VCaP (cell line): ENCODE measurements around the gene MRI1.
"Not testable (repeated sequence)": the region's sequence is repeated elsewhere in the genome, so short reads cannot be mapped to it uniquely, and the experiment has no call there.

ENCODE experiments used
- H3K27ac ChIP-seq: fragments of 450-650 bp; 2 replicates; pipeline ENCODE4 v1.5.1; 2017
- CTCF ChIP-seq: fragments of 450-650 bp; conservative IDR thresholded peaks from 2 replicates; pipeline ENCODE4 v1.5.1; 2017; ENCODE audit warnings: mild to moderate bottlenecking, moderate library complexity

MRI1 gene

DNA sequence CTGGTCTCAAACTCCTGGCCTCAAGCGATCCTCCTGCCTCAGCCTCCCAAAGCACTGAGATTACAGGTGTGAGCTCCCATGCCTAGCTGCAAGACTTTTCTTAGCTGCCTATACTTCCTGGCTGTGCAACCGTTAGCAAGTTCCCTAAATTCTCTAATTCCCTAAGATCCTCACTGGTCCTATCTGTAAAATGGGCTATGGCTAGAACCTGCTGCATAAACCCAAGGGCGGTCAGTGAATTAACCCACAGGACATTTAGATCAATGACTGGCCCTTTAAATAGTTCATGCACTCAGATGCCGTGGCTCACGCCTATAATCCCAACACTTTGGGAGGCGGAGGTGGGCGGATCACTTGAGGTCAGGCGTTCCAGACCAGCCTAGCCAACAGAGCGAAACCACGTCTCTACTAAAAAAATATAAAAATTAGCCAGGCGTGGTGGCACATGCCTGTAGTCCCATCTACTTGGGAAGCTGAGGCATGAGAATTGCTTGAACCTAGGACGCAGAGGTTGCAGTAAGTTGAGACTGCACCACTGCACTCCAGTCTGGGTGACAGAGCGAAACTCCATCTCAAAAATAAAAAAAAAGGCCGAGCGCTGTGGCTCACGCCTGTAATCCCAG, 5.8 kb downstream of the MRI1 start:
- no peak overlapping the region for H3K27ac ChIP-seq
- TF ChIP-seq CTCF, result no peak

DNA sequence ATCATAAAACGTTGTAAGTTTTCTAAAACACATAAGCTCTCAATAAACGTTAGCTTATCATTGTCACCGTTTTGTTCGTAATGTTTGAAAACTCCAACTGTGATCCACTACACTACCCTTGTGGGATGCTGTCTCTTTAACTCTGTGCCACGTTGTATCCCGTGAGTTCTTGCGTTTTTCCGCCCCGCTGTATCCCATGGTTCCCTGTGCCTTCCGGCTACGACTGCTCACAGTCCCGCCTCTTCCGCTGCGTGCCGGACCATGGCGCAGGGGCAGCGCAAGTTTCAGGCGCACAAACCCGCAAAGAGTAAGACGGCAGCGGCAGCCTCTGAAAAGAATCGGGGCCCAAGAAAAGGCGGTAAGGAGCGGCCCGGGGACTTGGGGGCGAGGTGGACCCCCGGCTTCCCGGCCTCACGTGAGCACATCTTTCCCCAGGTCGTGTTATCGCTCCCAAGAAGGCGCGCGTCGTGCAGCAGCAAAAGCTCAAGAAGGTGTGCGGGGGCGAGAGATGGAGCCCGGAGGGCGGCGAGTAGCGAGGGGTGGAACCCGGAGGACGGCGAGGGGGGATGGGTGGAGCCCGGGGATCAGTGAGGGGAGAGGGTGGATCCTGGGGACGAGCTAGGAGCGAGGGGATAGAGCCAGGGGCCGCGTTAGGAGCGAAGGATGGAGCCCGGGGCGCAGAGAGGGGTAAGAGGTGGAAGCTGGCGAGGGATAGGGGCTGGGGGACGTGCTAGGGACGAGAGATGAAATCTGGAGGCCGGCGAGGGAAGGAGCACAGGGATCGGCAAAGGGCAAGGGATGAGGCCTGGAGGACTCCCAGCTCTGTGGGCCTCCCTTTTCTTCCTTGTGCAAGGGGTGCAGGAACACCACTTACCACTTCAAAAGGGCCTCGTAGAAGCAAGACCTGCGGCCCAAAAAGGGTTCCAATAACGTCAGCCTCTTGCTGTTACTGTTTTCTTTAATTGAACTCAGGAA, 10.2 kb downstream of the MRI1 start, which contains the start of gene C19orf53:
C19orf53 (plus strand) TSS at position 240 of the 975 bp plus-strand sequence; CDS start at position 262, 22 bp downstream.
- TF ChIP-seq CTCF, result no peak
- peak within 1 kb of the TSS; percentile 88 for H3K27ac ChIP-seq

DNA sequence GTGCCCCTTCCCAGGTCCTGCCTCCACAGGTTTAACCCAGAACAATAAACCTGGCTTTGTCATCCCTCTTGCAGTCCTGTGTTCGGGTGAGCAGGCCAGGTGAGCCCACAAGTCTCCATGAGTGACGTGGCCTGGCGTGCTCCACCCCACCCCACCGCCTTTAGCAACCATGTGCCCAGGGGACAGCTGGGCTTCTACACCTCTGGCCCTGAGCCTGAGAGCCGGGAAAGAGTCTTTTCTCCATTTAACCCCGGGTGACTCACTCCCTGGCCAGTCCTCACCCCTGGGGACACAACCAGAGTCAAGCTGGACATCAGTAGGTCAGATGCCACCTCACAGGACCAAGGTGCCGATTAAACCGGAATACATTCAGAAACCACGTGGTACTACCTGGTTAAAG, 14.1 kb downstream of the MRI1 start:
- no peak for TF ChIP-seq CTCF
- H3K27ac ChIP-seq, result no peak overlapping the region

DNA sequence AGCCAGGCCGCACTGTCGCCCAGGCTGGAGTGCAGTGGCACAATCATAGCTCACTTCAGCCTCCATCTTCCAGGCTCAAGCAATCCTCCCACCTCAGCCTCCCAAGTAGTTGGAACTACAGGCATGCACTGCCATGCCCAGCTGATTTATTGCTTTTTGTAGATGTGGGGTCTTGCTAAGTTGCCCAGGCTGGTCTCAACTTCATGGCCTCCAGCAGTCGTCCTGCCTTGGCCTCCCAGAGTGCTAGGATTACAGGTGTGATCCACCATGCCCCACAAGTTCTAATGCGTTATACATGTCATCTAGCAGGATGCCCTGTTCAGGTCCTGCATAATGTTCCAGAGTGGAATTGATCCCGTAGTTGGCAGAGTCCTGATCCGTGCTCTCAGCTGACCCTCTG, 14.5 kb downstream of the MRI1 start:
- H3K27ac ChIP-seq, result no peak overlapping the region
- no peak for TF ChIP-seq CTCF

GRCh38 chr19:13779794-13780193, 15.5 kb downstream of the MRI1 start:
- not testable (repeated sequence) for H3K27ac ChIP-seq

DNA sequence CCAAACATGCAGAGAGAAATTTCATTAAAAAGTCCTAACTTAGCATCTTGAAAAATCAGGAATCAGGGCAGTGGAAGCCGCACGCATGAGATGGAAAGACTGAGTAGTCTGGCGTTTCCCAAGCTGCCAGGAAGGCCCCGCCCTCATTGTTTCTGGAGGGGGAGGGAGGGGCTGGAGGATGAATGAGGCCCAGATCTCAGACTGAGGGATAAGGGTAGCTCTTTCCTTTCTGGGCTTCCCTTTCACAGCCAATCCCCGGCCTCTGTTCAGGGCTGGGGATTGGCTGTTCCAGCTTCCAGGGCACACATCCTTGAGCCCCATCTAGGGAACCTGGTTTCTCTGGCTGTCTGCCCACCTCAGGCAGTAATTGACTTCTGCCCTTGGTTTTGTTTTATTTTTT, 17.2 kb downstream of the MRI1 start:
- no peak for TF ChIP-seq CTCF
- H3K27ac ChIP-seq, result no peak overlapping the region

DNA sequence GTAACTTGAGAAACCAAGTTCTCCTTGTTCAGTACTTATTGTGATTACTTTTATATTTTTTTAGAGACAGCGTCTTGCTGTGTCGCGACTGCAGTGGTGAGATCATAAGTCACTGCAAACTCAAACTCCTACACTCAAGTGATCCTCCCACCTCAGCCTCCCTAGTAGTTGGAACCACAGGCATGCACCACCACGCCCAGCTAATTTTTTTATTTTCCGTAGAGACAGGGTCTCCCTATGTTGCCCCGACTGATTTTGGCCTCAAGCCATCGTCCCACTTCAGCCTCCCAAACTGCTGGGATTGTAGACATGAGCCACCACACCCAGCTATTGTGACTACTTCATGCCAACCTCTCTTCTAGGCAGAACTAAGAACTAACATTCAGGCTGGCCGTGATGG, 18.2 kb downstream of the MRI1 start:
- no peak for TF ChIP-seq CTCF
- no peak overlapping the region for H3K27ac ChIP-seq
